B cell (primary cell): ENCODE results near the gene ACTMAP.

ENCODE experiments used
- EZH2 ChIP-seq: IDR thresholded peaks from 2 replicates; pipeline ENCODE4 v1.6.1; 2012; ENCODE audit warnings: borderline replicate concordance, low read depth, mild to moderate bottlenecking, moderate library complexity, low read length; ENCODE audit not compliant: insufficient read depth, poor library complexity, severe bottlenecking
- TF ChIP-seq, protein P1 (sequence below): fragments of 200-600 bp; IDR thresholded peaks from one replicate; pipeline ENCODE4 v1.8.0; 2022; ENCODE audit warnings: antibody characterized with exemption, mild to moderate bottlenecking

DNA sequence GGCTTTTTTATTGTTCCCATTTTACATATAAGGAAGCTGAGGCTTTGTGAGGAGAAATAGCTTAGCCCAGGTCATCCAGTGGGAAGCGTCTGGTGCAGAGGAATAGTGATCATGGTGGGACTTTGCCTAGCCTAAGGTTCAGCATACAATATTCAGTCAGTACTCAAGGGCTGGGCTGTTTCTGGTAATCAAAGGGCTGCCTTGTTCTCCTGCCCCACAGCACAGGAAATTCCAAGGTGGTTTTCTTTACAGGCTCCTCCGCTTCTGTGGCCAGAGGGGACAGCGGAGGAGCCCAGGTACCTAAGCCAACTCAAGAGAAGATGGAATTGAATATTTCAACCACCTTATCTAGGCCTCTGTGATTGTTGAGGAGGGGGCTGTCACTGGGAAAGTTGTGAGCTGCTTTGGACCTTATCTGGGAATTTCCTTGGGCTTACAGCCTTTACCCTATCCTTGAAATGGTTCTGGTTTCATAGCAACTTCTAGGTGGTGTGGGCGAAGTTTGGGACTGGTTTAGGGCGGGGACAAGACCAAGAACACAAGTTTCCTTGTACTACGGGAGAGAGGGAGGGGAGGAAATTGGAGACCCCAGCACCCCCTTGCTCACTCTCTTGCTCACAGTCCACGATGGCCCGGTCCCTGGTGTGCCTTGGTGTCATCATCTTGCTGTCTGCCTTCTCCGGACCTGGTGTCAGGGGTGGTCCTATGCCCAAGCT, 24.8 kb upstream of the ACTMAP start, which contains the start of gene MIA:
- TF ChIP-seq, protein P1, sequence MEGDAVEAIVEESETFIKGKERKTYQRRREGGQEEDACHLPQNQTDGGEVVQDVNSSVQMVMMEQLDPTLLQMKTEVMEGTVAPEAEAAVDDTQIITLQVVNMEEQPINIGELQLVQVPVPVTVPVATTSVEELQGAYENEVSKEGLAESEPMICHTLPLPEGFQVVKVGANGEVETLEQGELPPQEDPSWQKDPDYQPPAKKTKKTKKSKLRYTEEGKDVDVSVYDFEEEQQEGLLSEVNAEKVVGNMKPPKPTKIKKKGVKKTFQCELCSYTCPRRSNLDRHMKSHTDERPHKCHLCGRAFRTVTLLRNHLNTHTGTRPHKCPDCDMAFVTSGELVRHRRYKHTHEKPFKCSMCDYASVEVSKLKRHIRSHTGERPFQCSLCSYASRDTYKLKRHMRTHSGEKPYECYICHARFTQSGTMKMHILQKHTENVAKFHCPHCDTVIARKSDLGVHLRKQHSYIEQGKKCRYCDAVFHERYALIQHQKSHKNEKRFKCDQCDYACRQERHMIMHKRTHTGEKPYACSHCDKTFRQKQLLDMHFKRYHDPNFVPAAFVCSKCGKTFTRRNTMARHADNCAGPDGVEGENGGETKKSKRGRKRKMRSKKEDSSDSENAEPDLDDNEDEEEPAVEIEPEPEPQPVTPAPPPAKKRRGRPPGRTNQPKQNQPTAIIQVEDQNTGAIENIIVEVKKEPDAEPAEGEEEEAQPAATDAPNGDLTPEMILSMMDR, result no peak
- no peak for TF ChIP-seq EZH2
